Endometrial microvascular endothelial cells (primary cell): Measurements from ENCODE around the gene GSX1. TPM values are rescaled to one million over a fixed set of nuclear protein-coding genes. Genes with fewer than 3 reads are reported as not detected.
"Not testable (repeated sequence)": the region's sequence is repeated elsewhere in the genome, so short reads cannot be mapped to it uniquely, and the experiment has no call there.

ENCODE experiments used
- in situ Hi-C: cut with HindIII; loops from 2 replicates; pipeline ENCODE4 v1.10.0; 2017; ENCODE audit warnings: low sequenced_read_pairs, low pct_unique_long_range_greater_than_20kb; ENCODE audit errors: inconsistent ontology term
- total RNA-seq: library from RNA; depleted of rRNA; stranded (reverse); fragments of >200 nt; gene quantifications from one replicate; pipeline ENCODE4 v1.2.3, GENCODE V29; 2015; ENCODE audit errors: inconsistent ontology term

GSX1 gene
- total RNA-seq, 1 donor from 2014 or later = not detected

GRCh38 chr13:27791901-27792392 lies 336 bp upstream of the GSX1 start:
- in situ Hi-C loops = no loop called here

GRCh38 chr13:27793507-27794367 lies 1.5 kb downstream of the GSX1 start:
- in situ Hi-C loops = no loop called here

GRCh38 chr13:27794368-27794691 lies 2.0 kb downstream of the GSX1 start:
- in situ Hi-C loops = no loop called here

- in situ Hi-C loops = no loop called here
These were observed 2.8 kb downstream of the GSX1 start for GRCh38 chr13:27794921-27795717.

GRCh38 chr13:27795718-27796019 lies 3.4 kb downstream of the GSX1 start:
- in situ Hi-C loops = no loop called here

- in situ Hi-C loops = no loop called here
These were observed 4.4 kb downstream of the GSX1 start for GRCh38 chr13:27796544-27797227.

- in situ Hi-C loops = no loop called here
These were observed 4.9 kb downstream of the GSX1 start for GRCh38 chr13:27797228-27797624.

GRCh38 chr13:27806744-27807387 lies 14.6 kb downstream of the GSX1 start:
- in situ Hi-C loops = no loop called here

GRCh38 chr13:27808851-27809550 lies 16.7 kb downstream of the GSX1 start:
- in situ Hi-C loops = no loop called here

GRCh38 chr13:27810009-27810408 lies 17.7 kb downstream of the GSX1 start:
- in situ Hi-C loops = no loop called here

- in situ Hi-C loops = no loop called here
These were observed 18.2 kb downstream of the GSX1 start for GRCh38 chr13:27810461-27810860.

- in situ Hi-C loops = no loop called here
These were observed 21.5 kb downstream of the GSX1 start for GRCh38 chr13:27813826-27814225.

GRCh38 chr13:27817832-27818231 lies 25.5 kb downstream of the GSX1 start:
- in situ Hi-C loops = not testable (repeated sequence)

- in situ Hi-C loops = no loop called here
These were observed 28.5 kb downstream of the GSX1 start for GRCh38 chr13:27820524-27821482.

GRCh38 chr13:27821566-27821965 lies 29.3 kb downstream of the GSX1 start:
- in situ Hi-C loops = no loop called here

- in situ Hi-C loops = no loop called here
These were observed 30.1 kb downstream of the GSX1 start for GRCh38 chr13:27822258-27822872.

GRCh38 chr13:27822873-27823311 lies 30.6 kb downstream of the GSX1 start:
- in situ Hi-C loops = no loop called here
